NCI-H1105 (cell line): ENCODE results near the gene FOXE1.

Source experiments
- DNase-seq: peaks from one replicate; lab custom pipeline; 2025; lab: John Stamatoyannopoulos, UW

The FOXE1 gene

GRCh38 chr9:97866300-97866699 is 13.3 kb downstream of the FOXE1 start:
- DNase-seq, result no peak

- DNase-seq, result no peak
Observed at GRCh38 chr9:97866848-97867247, 13.8 kb downstream of the FOXE1 start.

GRCh38 chr9:97868859-97869258 is 15.8 kb downstream of the FOXE1 start:
- DNase-seq, result no peak

- no peak for DNase-seq
Observed at GRCh38 chr9:97873425-97873824, 20.4 kb downstream of the FOXE1 start.

GRCh38 chr9:97873882-97874281 is 20.9 kb downstream of the FOXE1 start:
- no peak for DNase-seq

GRCh38 chr9:97874624-97875023 is 21.6 kb downstream of the FOXE1 start:
- DNase-seq, result no peak

- no peak for DNase-seq
Observed at GRCh38 chr9:97875111-97875510, 22.1 kb downstream of the FOXE1 start.

GRCh38 chr9:97876061-97876460 is 23.0 kb downstream of the FOXE1 start:
- no peak for DNase-seq

- DNase-seq, result no peak
Observed at GRCh38 chr9:97880336-97880735, 27.3 kb downstream of the FOXE1 start.

GRCh38 chr9:97889941-97890887 is 37.2 kb downstream of the FOXE1 start:
- DNase-seq, result no peak

GRCh38 chr9:97891736-97892135 is 38.7 kb downstream of the FOXE1 start:
- no peak for DNase-seq

- DNase-seq, result no peak
Observed at GRCh38 chr9:97892421-97892820, 39.4 kb downstream of the FOXE1 start.

GRCh38 chr9:97895211-97895610 is 42.2 kb downstream of the FOXE1 start:
- no peak for DNase-seq

- no peak for DNase-seq
Observed at GRCh38 chr9:97895695-97896332, 42.8 kb downstream of the FOXE1 start.

GRCh38 chr9:97900103-97900737 is 47.2 kb downstream of the FOXE1 start:
- no peak for DNase-seq

- peak; percentile 9 for DNase-seq
Observed at GRCh38 chr9:97900738-97901565, 47.9 kb downstream of the FOXE1 start.

- no peak for DNase-seq
Observed at GRCh38 chr9:97903177-97903576, 50.2 kb downstream of the FOXE1 start.

GRCh38 chr9:97904725-97905124 is 51.7 kb downstream of the FOXE1 start:
- no peak for DNase-seq

GRCh38 chr9:97905228-97905627 is 52.2 kb downstream of the FOXE1 start:
- DNase-seq, result no peak
